ENCODE data around the gene TEX264. TPM values are rescaled to one million over a fixed set of nuclear protein-coding genes. Genes with fewer than 3 reads are reported as not detected.

The TEX264 gene
- total and polyA plus RNA-seq, 2 experiments from 2014 or later: 59.6 to 98.7 TPM

- Histone ChIP-seq H3K79me2 (no peaks in the 10 kb centered on the region), H3K27me3 (no peaks in the 10 kb centered on the region), H3K4me2 (no peak overlapping the region), H3K9me3 (ENCODE audit: low read depth) (no peaks in the 10 kb centered on the region), H3K4me1 (ENCODE audit: insufficient read depth) (no peaks in the 10 kb centered on the region), H3K9me2 (replicated peaks; ENCODE audit: insufficient read depth) (no peaks in the 10 kb centered on the region), H3K36me3 (replicated peaks; ENCODE audit: insufficient read depth, low read depth) (no peaks in the 10 kb centered on the region), H3K4me3 (no peak overlapping the region), H4K20me1 (ENCODE audit: insufficient read depth, poor library complexity, severe bottlenecking) (no peaks in the 10 kb centered on the region), H2AFZ (no peak overlapping the region), H3K27ac (no peak overlapping the region)
- WGBS (ENCODE audit: low lambda C conversion rate, missing lambda C conversion rate): 92% methylated on average over 5 of the region's 5 CpGs
- DNase-seq (ENCODE audit: low spot score): peak; percentile 2
- TF ChIP-seq EZH2phosphoT487 (IDR thresholded peaks at IDR 0.05; ENCODE audit: low read depth, severe bottlenecking, unreplicated experiment) (no peak), CTCF (IDR thresholded peaks at IDR 0.05; ENCODE audit: poor library complexity) (no peak), EZH2 (IDR thresholded peaks at IDR 0.05; ENCODE audit: borderline replicate concordance) (no peak)
These were observed 45.8 kb downstream of the TEX264 start for GRCh38 chr3:51716805-51717204.

GRCh38 chr3:51717446-51717845 is 46.4 kb downstream of the TEX264 start:
- H3K27ac ChIP-seq: no peak overlapping the region
- H3K4me3 ChIP-seq: no peak overlapping the region
- H4K20me1 ChIP-seq (ENCODE audit: insufficient read depth, poor library complexity, severe bottlenecking): no peaks in the 10 kb centered on the region
- no peak overlapping the region for H2AFZ ChIP-seq
- H3K4me1 ChIP-seq (ENCODE audit: insufficient read depth): no peaks in the 10 kb centered on the region
- no peak overlapping the region for H3K4me2 ChIP-seq
- H3K27me3 ChIP-seq: no peaks in the 10 kb centered on the region
- no peaks in the 10 kb centered on the region for H3K36me3 ChIP-seq (replicated peaks; ENCODE audit: insufficient read depth, low read depth)
- no peaks in the 10 kb centered on the region for H3K79me2 ChIP-seq
- WGBS (ENCODE audit: low lambda C conversion rate, missing lambda C conversion rate): 92% methylated on average over 10 of the region's 10 CpGs
- peak; percentile 1 for DNase-seq (ENCODE audit: low spot score)
- no peaks in the 10 kb centered on the region for H3K9me3 ChIP-seq (ENCODE audit: low read depth)
- TF ChIP-seq CTCF (IDR thresholded peaks at IDR 0.05; ENCODE audit: poor library complexity) (no peak), EZH2 (IDR thresholded peaks at IDR 0.05; ENCODE audit: borderline replicate concordance) (no peak), EZH2phosphoT487 (IDR thresholded peaks at IDR 0.05; ENCODE audit: low read depth, severe bottlenecking, unreplicated experiment) (no peak)
- no peaks in the 10 kb centered on the region for H3K9me2 ChIP-seq (replicated peaks; ENCODE audit: insufficient read depth)

- WGBS (ENCODE audit: low lambda C conversion rate, missing lambda C conversion rate): 84% methylated on average over 7 of the region's 7 CpGs
- H3K4me1 ChIP-seq (ENCODE audit: insufficient read depth): no peaks in the 10 kb centered on the region
- H3K79me2 ChIP-seq: no peaks in the 10 kb centered on the region
- H3K36me3 ChIP-seq (replicated peaks; ENCODE audit: insufficient read depth, low read depth): no peaks in the 10 kb centered on the region
- no peaks in the 10 kb centered on the region for H4K20me1 ChIP-seq (ENCODE audit: insufficient read depth, poor library complexity, severe bottlenecking)
- no peak for TF ChIP-seq EZH2 (IDR thresholded peaks at IDR 0.05; ENCODE audit: borderline replicate concordance)
- no peak for TF ChIP-seq CTCF (IDR thresholded peaks at IDR 0.05; ENCODE audit: poor library complexity)
- H3K9me3 ChIP-seq (ENCODE audit: low read depth): no peaks in the 10 kb centered on the region
- no peaks in the 10 kb centered on the region for H3K27me3 ChIP-seq
- no peaks in the 10 kb centered on the region for H3K9me2 ChIP-seq (replicated peaks; ENCODE audit: insufficient read depth)
- no peak overlapping the region for H3K27ac ChIP-seq
- DNase-seq (ENCODE audit: low spot score): peak; percentile 2
- no peak overlapping the region for H3K4me2 ChIP-seq
- H3K4me3 ChIP-seq: no peak overlapping the region
- no peak overlapping the region for H2AFZ ChIP-seq
These were observed 46.9 kb downstream of the TEX264 start for GRCh38 chr3:51717947-51718346.
